ENCODE data around the gene ZNF394.

Gene ZNF394

DNA sequence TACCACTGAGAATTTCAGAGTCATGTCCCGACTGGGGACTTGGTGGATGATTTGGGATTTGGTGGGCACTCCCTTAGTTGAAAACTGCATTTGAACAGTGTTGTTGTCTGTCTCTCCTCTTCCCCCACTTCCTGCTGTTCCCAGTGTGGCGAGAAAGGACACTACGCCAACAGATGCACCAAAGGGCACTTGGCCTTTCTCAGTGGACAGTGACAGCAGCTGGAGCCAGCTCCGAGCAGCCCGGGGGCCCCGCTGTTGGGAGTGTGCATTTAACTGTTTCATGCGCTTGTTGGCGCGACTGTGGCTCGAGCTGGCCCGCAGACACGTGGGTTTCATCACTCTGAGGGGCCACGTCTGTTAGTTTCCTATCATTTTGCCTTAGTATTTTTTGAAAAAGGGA lies 43.8 kb downstream of the ZNF394 start:
- POLR2A ChIA-PET, result no interaction called here
- Histone ChIP-seq H3K4me3 (ENCODE audit: control insufficient read depth in 1 of 7, extremely low read depth in 1 of 7, insufficient read depth in 4 of 7, low read depth in 2 of 7, low read length in 6 of 7) (no peak overlapping the region), H3K27ac (ENCODE audit: insufficient read depth in 1 of 2, low read depth in 1 of 2, low read length in 2 of 2, poor library complexity in 1 of 2, severe bottlenecking in 2 of 2) (no peak overlapping the region), H3K4me1 (ENCODE audit: control extremely low read depth in 1 of 4, control insufficient read depth in 4 of 4, insufficient read depth in 4 of 4, low read length in 3 of 4) (no peaks in the 10 kb centered on the region), H3K27me3 (replicated peaks in 2 of 5; ENCODE audit: control insufficient read depth in 4 of 5, insufficient read depth in 5 of 5, low read length in 4 of 5) (no peaks in the 10 kb centered on the region), H3K36me3 (ENCODE audit: control insufficient read depth in 4 of 4, insufficient read depth in 4 of 4, low read length in 3 of 4) (peaks cover 0 to 95% (median 70%) of the 10 kb centered on the region in 4 experiments), H3K9me3 (ENCODE audit: control extremely low read depth in 1 of 5, control insufficient read depth in 4 of 5, insufficient read depth in 2 of 5, low read depth in 1 of 5, low read length in 4 of 5) (peaks cover 0 to 2% (median 0%) of the 10 kb centered on the region in 5 experiments)
- no peak for DNase-seq
- CTCF ChIA-PET, result interaction anchor here (1.0 to 1.8 kb wide), 3 partner anchors 8 to 123 kb away, joined by 3 to 4 read pairs (median 3); no protein-coding TSS in a partner anchor
- 93% methylated on average over 12 of the region's 13 CpGs for WGBS (ENCODE audit: insufficient coverage)

DNA sequence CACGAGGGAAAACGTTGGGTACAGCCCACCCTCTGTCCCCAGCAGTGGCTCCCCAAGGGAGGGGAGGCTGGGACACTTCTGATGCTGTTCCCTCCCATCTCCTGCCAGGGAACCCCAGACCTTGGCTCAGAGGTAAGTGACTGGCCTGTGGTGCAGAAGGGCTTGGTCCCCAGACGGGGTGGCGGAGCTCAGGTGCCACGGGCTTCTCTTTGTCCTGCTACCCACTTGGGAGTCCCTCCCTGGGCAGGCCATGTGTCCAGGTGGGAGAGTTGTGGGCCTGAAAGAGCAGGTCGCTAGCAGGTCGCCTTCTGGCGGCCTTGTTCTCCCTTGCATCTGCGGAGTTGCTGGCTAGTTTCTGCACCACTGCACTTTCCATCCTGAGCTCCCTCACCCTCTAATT lies 44.2 kb downstream of the ZNF394 start:
- ChIA-PET CTCF (interaction anchor here (1.0 to 1.8 kb wide), 3 partner anchors 8 to 122 kb away, joined by 3 to 4 read pairs (median 3); no protein-coding TSS in a partner anchor), POLR2A (no interaction called here)
- H3K27ac ChIP-seq (ENCODE audit: insufficient read depth in 1 of 2, low read depth in 1 of 2, low read length in 2 of 2, poor library complexity in 1 of 2, severe bottlenecking in 2 of 2), result no peak overlapping the region
- H3K27me3 ChIP-seq (replicated peaks in 2 of 5; ENCODE audit: control insufficient read depth in 4 of 5, insufficient read depth in 5 of 5, low read length in 4 of 5), result no peaks in the 10 kb centered on the region
- H3K9me3 ChIP-seq (ENCODE audit: control extremely low read depth in 1 of 5, control insufficient read depth in 4 of 5, insufficient read depth in 2 of 5, low read depth in 1 of 5, low read length in 4 of 5), result peaks cover 0 to 2% (median 0%) of the 10 kb centered on the region in 5 experiments
- no peak overlapping the region for H3K4me3 ChIP-seq (ENCODE audit: control insufficient read depth in 1 of 7, extremely low read depth in 1 of 7, insufficient read depth in 4 of 7, low read depth in 2 of 7, low read length in 6 of 7)
- DNase-seq, result no peak
- no peaks in the 10 kb centered on the region for H3K4me1 ChIP-seq (ENCODE audit: control extremely low read depth in 1 of 4, control insufficient read depth in 4 of 4, insufficient read depth in 4 of 4, low read length in 3 of 4)
- 92% methylated on average over 7 of the region's 9 CpGs for WGBS (ENCODE audit: insufficient coverage)
- H3K36me3 ChIP-seq (ENCODE audit: control insufficient read depth in 4 of 4, insufficient read depth in 4 of 4, low read length in 3 of 4), result peaks cover 0 to 96% (median 73%) of the 10 kb centered on the region in 4 experiments

DNA sequence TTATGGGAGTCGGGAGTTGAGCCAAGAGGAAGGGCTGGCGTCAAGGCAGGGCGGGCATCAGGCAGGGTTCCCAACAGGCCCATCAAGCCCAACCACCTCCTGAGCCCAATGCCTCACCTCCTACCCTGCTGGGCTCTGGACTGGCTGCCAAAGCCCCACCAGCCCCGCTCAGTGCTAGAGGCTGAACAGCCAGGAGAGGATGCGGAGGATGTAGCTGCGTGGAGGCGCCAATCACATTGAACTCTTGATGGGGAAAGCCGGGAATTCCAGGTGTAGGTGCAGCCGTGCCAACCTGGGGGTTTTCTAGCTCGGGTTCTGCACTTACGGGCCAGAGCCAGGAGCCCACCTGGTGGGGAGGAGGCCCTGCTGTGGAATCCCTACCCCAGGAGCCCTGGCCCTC lies 47.0 kb downstream of the ZNF394 start:
- Histone ChIP-seq H3K4me3 (ENCODE audit: control insufficient read depth in 1 of 7, extremely low read depth in 1 of 7, insufficient read depth in 4 of 7, low read depth in 2 of 7, low read length in 6 of 7) (no peak overlapping the region), H3K9me3 (ENCODE audit: control extremely low read depth in 1 of 5, control insufficient read depth in 4 of 5, insufficient read depth in 2 of 5, low read depth in 1 of 5, low read length in 4 of 5) (peaks cover 0 to 2% (median 0%) of the 10 kb centered on the region in 5 experiments), H3K4me1 (ENCODE audit: control extremely low read depth in 1 of 4, control insufficient read depth in 4 of 4, insufficient read depth in 4 of 4, low read length in 3 of 4) (no peaks in the 10 kb centered on the region), H3K27ac (ENCODE audit: insufficient read depth in 1 of 2, low read depth in 1 of 2, low read length in 2 of 2, poor library complexity in 1 of 2, severe bottlenecking in 2 of 2) (no peak overlapping the region), H3K36me3 (ENCODE audit: control insufficient read depth in 4 of 4, insufficient read depth in 4 of 4, low read length in 3 of 4) (peaks cover 6 to 96% (median 75%) of the 10 kb centered on the region in 4 experiments), H3K27me3 (replicated peaks in 2 of 5; ENCODE audit: control insufficient read depth in 4 of 5, insufficient read depth in 5 of 5, low read length in 4 of 5) (no peaks in the 10 kb centered on the region)
- no peak for DNase-seq
- WGBS (ENCODE audit: insufficient coverage), result 96% methylated on average over 11 of the region's 11 CpGs
- ChIA-PET CTCF (interaction anchor here (0.9 kb wide), 1 partner anchor 9 kb away, joined by 3 read pairs; no protein-coding TSS in a partner anchor), POLR2A (no interaction called here)

DNA sequence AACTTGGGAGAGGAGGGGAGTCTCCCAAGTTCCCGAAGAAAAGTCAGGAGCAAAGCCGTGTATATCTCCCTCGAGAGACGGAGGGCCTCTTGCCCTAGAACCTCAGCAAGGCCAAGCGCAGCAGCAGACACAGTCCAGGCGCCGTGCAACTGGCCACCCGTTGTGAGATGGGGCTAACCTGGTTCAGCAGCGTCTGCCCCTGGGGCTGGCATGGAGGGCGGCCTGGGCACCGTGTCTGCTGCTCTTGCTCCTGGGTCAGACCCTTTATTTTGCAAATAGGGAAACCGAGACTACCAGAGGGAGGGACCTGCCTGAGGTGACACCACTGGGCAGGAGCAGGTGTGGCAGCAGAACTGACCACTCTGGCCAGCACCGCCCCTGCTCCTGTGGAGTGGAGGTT lies 47.5 kb downstream of the ZNF394 start:
- H3K27ac ChIP-seq (ENCODE audit: insufficient read depth in 1 of 2, low read depth in 1 of 2, low read length in 2 of 2, poor library complexity in 1 of 2, severe bottlenecking in 2 of 2), result no peak overlapping the region
- CTCF ChIA-PET, result interaction anchor here (0.9 kb wide), 1 partner anchor 9 kb away, joined by 3 read pairs; no protein-coding TSS in a partner anchor
- POLR2A ChIA-PET, result no interaction called here
- peaks cover 7 to 96% (median 75%) of the 10 kb centered on the region in 4 experiments for H3K36me3 ChIP-seq (ENCODE audit: control insufficient read depth in 4 of 4, insufficient read depth in 4 of 4, low read length in 3 of 4)
- H3K9me3 ChIP-seq (ENCODE audit: control extremely low read depth in 1 of 5, control insufficient read depth in 4 of 5, insufficient read depth in 2 of 5, low read depth in 1 of 5, low read length in 4 of 5), result peaks cover 0 to 2% (median 0%) of the 10 kb centered on the region in 5 experiments
- 100% methylated on average over 10 of the region's 13 CpGs for WGBS (ENCODE audit: insufficient coverage)
- H3K27me3 ChIP-seq (replicated peaks in 2 of 5; ENCODE audit: control insufficient read depth in 4 of 5, insufficient read depth in 5 of 5, low read length in 4 of 5), result no peaks in the 10 kb centered on the region
- no peak overlapping the region for H3K4me3 ChIP-seq (ENCODE audit: control insufficient read depth in 1 of 7, extremely low read depth in 1 of 7, insufficient read depth in 4 of 7, low read depth in 2 of 7, low read length in 6 of 7)
- no peak for DNase-seq
- no peaks in the 10 kb centered on the region for H3K4me1 ChIP-seq (ENCODE audit: control extremely low read depth in 1 of 4, control insufficient read depth in 4 of 4, insufficient read depth in 4 of 4, low read length in 3 of 4)

DNA sequence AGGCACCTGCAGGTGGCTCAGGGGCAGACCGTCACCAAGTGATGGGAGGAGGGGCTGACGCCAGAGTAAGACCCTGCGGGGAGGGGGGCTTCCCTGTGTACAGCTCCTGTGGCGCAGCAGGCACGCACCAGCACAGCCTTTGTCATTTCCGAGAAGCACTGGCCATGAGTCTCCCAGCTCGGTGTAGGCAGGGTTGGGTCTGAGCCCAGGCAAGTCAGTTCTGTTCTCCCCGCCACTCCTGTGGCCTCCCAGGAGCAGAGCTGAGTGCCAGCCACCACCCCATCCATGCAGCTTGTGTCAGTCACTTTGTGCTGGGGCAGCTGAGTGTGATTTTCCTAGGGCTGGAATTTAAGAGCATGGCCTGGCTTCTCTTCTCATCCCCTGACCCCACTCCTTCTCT lies 48.1 kb downstream of the ZNF394 start:
- POLR2A ChIA-PET, result no interaction called here
- WGBS (ENCODE audit: insufficient coverage), result 93% methylated on average over 7 of the region's 8 CpGs

DNA sequence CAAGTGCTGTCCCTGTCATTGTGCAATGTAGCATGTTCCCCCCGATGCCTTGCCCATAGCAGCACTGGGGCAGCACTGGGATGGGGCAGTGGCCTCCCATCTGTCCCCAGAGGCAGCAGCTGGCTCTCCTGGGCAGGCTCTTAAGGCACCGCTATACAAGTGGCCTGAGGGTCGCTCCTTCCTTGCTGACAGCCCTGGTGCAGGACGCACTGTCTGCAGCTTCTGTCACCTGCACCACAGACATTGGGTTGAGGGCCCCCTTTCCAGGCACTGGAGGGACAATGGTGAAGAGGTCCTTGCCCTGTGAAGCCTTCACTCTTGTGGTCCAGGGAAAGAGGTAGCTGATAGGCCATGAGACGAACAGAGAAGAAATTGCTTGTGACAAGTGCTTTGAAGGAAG lies 50.8 kb downstream of the ZNF394 start:
- Histone ChIP-seq H3K4me3 (ENCODE audit: control insufficient read depth in 1 of 7, extremely low read depth in 1 of 7, insufficient read depth in 4 of 7, low read depth in 2 of 7, low read length in 6 of 7) (no peak overlapping the region), H3K4me1 (ENCODE audit: control extremely low read depth in 1 of 4, control insufficient read depth in 4 of 4, insufficient read depth in 4 of 4, low read length in 3 of 4) (no peaks in the 10 kb centered on the region), H3K9me3 (ENCODE audit: control extremely low read depth in 1 of 5, control insufficient read depth in 4 of 5, insufficient read depth in 2 of 5, low read depth in 1 of 5, low read length in 4 of 5) (no peaks in the 10 kb centered on the region), H3K36me3 (ENCODE audit: control insufficient read depth in 4 of 4, insufficient read depth in 4 of 4, low read length in 3 of 4) (peaks cover 14 to 88% (median 63%) of the 10 kb centered on the region in 4 experiments), H3K27me3 (replicated peaks in 2 of 5; ENCODE audit: control insufficient read depth in 4 of 5, insufficient read depth in 5 of 5, low read length in 4 of 5) (no peaks in the 10 kb centered on the region), H3K27ac (ENCODE audit: insufficient read depth in 1 of 2, low read depth in 1 of 2, low read length in 2 of 2, poor library complexity in 1 of 2, severe bottlenecking in 2 of 2) (no peak overlapping the region)
- DNase-seq, result no peak
- CTCF ChIA-PET, result interaction anchor here (0.5 to 2.2 kb wide), 2 partner anchors 11 to 26 kb away, joined by 3 to 4 read pairs; no protein-coding TSS in a partner anchor
- POLR2A ChIA-PET, result no interaction called here
- 97% methylated on average over 5 of the region's 5 CpGs for WGBS (ENCODE audit: insufficient coverage)

More for the DNA sequence above, 48.1 kb downstream of the ZNF394 start:
- no peak overlapping the region for H3K4me3 ChIP-seq (ENCODE audit: control insufficient read depth in 1 of 7, extremely low read depth in 1 of 7, insufficient read depth in 4 of 7, low read depth in 2 of 7, low read length in 6 of 7)
- no peaks in the 10 kb centered on the region for H3K4me1 ChIP-seq (ENCODE audit: control extremely low read depth in 1 of 4, control insufficient read depth in 4 of 4, insufficient read depth in 4 of 4, low read length in 3 of 4)
- CTCF ChIA-PET, result no interaction called here
- no peak overlapping the region for H3K27ac ChIP-seq (ENCODE audit: insufficient read depth in 1 of 2, low read depth in 1 of 2, low read length in 2 of 2, poor library complexity in 1 of 2, severe bottlenecking in 2 of 2)
- H3K9me3 ChIP-seq (ENCODE audit: control extremely low read depth in 1 of 5, control insufficient read depth in 4 of 5, insufficient read depth in 2 of 5, low read depth in 1 of 5, low read length in 4 of 5), result peaks cover 0 to 2% (median 0%) of the 10 kb centered on the region in 5 experiments
- H3K27me3 ChIP-seq (replicated peaks in 2 of 5; ENCODE audit: control insufficient read depth in 4 of 5, insufficient read depth in 5 of 5, low read length in 4 of 5), result no peaks in the 10 kb centered on the region
- DNase-seq, result no peak
- H3K36me3 ChIP-seq (ENCODE audit: control insufficient read depth in 4 of 4, insufficient read depth in 4 of 4, low read length in 3 of 4), result peaks cover 7 to 91% (median 70%) of the 10 kb centered on the region in 4 experiments

DNA sequence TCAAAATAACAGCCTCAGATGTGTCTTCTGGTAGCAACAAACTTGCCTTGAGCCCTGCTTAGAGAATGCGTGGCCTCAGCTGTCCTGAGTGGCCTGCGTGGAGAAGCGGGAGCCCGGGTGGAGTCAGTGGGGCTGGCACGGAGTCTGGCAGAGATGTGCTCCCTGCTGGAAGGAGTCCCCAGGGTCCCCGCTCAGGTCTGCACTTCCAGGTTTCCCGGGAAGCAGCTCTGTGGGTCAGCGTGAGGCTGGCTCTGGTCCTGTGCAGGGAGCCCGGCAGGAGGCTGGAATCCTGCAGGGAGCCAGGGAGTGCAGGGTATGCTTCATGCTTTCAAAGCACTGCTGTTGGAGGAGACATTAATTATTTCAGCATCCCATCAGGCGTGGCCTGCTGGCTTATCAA lies 51.2 kb downstream of the ZNF394 start:
- no peak overlapping the region for H3K4me3 ChIP-seq (ENCODE audit: control insufficient read depth in 1 of 7, extremely low read depth in 1 of 7, insufficient read depth in 4 of 7, low read depth in 2 of 7, low read length in 6 of 7)
- H3K9me3 ChIP-seq (ENCODE audit: control extremely low read depth in 1 of 5, control insufficient read depth in 4 of 5, insufficient read depth in 2 of 5, low read depth in 1 of 5, low read length in 4 of 5), result no peaks in the 10 kb centered on the region
- no peak overlapping the region for H3K27ac ChIP-seq (ENCODE audit: insufficient read depth in 1 of 2, low read depth in 1 of 2, low read length in 2 of 2, poor library complexity in 1 of 2, severe bottlenecking in 2 of 2)
- H3K4me1 ChIP-seq (ENCODE audit: control extremely low read depth in 1 of 4, control insufficient read depth in 4 of 4, insufficient read depth in 4 of 4, low read length in 3 of 4), result no peaks in the 10 kb centered on the region
- CTCF ChIA-PET, result interaction anchor here (2.2 kb wide), 1 partner anchor 12 kb away, joined by 4 read pairs; no protein-coding TSS in a partner anchor
- 97% methylated on average over 9 of the region's 10 CpGs for WGBS (ENCODE audit: insufficient coverage)
- POLR2A ChIA-PET, result no interaction called here
- peaks cover 14 to 86% (median 61%) of the 10 kb centered on the region in 4 experiments for H3K36me3 ChIP-seq (ENCODE audit: control insufficient read depth in 4 of 4, insufficient read depth in 4 of 4, low read length in 3 of 4)
- no peaks in the 10 kb centered on the region for H3K27me3 ChIP-seq (replicated peaks in 2 of 5; ENCODE audit: control insufficient read depth in 4 of 5, insufficient read depth in 5 of 5, low read length in 4 of 5)
- DNase-seq, result no peak

Measured in common myeloid progenitor, CD34-positive (primary cell).